CD8-positive, alpha-beta memory T cell (primary cell): Measurements from ENCODE around the gene MICAL3. TPM values are rescaled to one million over a fixed set of nuclear protein-coding genes. Genes with fewer than 3 reads are reported as not detected.
"Not testable (repeated sequence)": the region's sequence is repeated elsewhere in the genome, so short reads cannot be mapped to it uniquely, and the experiment has no call there.

Source experiments
- CTCF ChIA-PET: fragments of 350-600 bp; sonication (Branson Sonifier 250); formaldehyde crosslinking; loops from one replicate; lab custom pipeline; 2021; ENCODE audit warnings: antibody characterized with exemption; lab: Charles Lee
- POLR2A ChIA-PET: fragments of 350-600 bp; sonication (Branson Sonifier 250); formaldehyde crosslinking; loops from one replicate; lab custom pipeline; 2021; ENCODE audit warnings: antibody characterized with exemption; lab: Charles Lee
- DNase-seq, 5 donors: peaks; one replicate each; pipeline versions ENCODE4 v3.0.0 to v3.0.0-alpha.2; 2020 to 2022; ENCODE audit warnings: mixed read lengths in 1 of 5
- H3K27ac ChIP-seq: one replicate; pipeline ENCODE4 v1.7.0; 2013; ENCODE audit warnings: low read depth, mild to moderate bottlenecking, low read length, moderate library complexity
- H3K27me3 ChIP-seq: 2 replicates; pipeline ENCODE4 v1.7.0; 2013; ENCODE audit warnings: low read length, mild to moderate bottlenecking; ENCODE audit not compliant: insufficient read depth, poor library complexity, severe bottlenecking
- H3K36me3 ChIP-seq: 2 replicates; pipeline ENCODE4 v1.7.0; 2013; ENCODE audit warnings: mild to moderate bottlenecking, low read length, moderate library complexity; ENCODE audit not compliant: insufficient read depth
- H3K4me1 ChIP-seq: 2 replicates; pipeline ENCODE4 v1.7.0; 2013; ENCODE audit warnings: mild to moderate bottlenecking, low read length, moderate library complexity; ENCODE audit not compliant: insufficient read depth
- H3K4me3 ChIP-seq: 2 replicates; pipeline ENCODE4 v1.7.0; 2013; ENCODE audit warnings: mild to moderate bottlenecking, low read length
- H3K9me3 ChIP-seq: 2 replicates; pipeline ENCODE4 v1.7.0; 2013; ENCODE audit warnings: mild to moderate bottlenecking, low read length
- H3K27ac Mint-ChIP-seq, 8 donors: one replicate each; pipeline ENCODE4 v1.8.0; 2020 to 2021; ENCODE audit warnings: mixed read lengths in 8 of 8, mild to moderate bottlenecking in 6 of 8, inconsistent platforms in 3 of 8, moderate library complexity in 3 of 8
- H3K27me3 Mint-ChIP-seq, 2 donors: one replicate each; pipeline ENCODE4 v1.8.0; 2020 to 2021; ENCODE audit warnings: mixed read lengths in 2 of 2, mild to moderate bottlenecking in 1 of 2, moderate library complexity in 1 of 2
- H3K36me3 Mint-ChIP-seq, 3 donors: one replicate each; pipeline ENCODE4 v1.8.0; 2020 to 2021; ENCODE audit warnings: mixed read lengths in 3 of 3, inconsistent platforms in 1 of 3, mild to moderate bottlenecking in 1 of 3
- H3K4me1 Mint-ChIP-seq, 3 donors: one replicate each; pipeline ENCODE4 v1.8.0; 2020 to 2021; ENCODE audit warnings: mixed read lengths in 3 of 3, inconsistent platforms in 1 of 3, mild to moderate bottlenecking in 1 of 3
- H3K4me3 Mint-ChIP-seq, 7 donors: one replicate each; pipeline ENCODE4 v1.8.0; 2020 to 2021; ENCODE audit warnings: mixed read lengths in 7 of 7, mild to moderate bottlenecking in 6 of 7, moderate library complexity in 4 of 7, inconsistent platforms in 2 of 7
- H3K9me3 Mint-ChIP-seq, 5 donors: one replicate each; pipeline ENCODE4 v1.8.0; 2020 to 2022; ENCODE audit warnings: mixed read lengths in 5 of 5, mild to moderate bottlenecking in 3 of 5, moderate library complexity in 2 of 5, inconsistent platforms in 1 of 5
- polyA plus RNA-seq: library from polyadenylated mRNA; unstranded; fragments of 300-500 nt; fragmentation: Illumina TruSeq; gene quantifications from one replicate; pipeline ENCODE4 v1.2.3, GENCODE V29; 2021
- total RNA-seq, 2 experiments: library from RNA; stranded (reverse); gene quantifications; one replicate each; pipeline ENCODE4 v1.2.3, GENCODE V29; 2021

MICAL3 gene
- total and polyA plus RNA-seq, 3 experiments from 2014 or later = 1.7 to 51.9 (median 51.7) TPM

DNA sequence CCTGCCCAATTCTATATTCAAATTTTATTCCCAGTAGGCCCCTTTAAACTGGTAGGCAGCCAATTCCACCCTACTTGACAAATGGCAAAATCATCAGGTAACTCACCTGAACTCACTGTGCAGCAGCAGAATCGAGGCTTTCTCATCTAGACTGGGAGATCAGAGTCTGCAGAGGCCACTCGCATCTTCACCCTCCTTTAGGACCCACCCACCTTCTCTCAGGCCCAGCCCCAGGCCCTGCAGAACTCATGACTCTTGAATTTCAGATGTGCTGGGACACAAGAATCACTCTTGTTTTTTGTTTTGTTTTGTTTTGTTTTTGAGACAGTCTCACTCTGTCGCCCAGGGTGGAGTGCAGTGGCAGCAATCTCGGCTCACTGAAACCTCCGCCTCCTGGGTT is 38.8 kb downstream of the MICAL3 start:
- peaks cover 0 to 1% (median 1%) of the 10 kb centered on the region in 3 donors for H3K36me3 Mint-ChIP-seq
- POLR2A ChIA-PET = no interaction called here
- H3K9me3 ChIP-seq = no peaks in the 10 kb centered on the region
- CTCF ChIA-PET = no interaction called here
- no peak overlapping the region for H3K4me3 ChIP-seq
- no peak overlapping the region for H3K27ac ChIP-seq
- peaks cover 0 to 5% of the 10 kb centered on the region in 2 donors for H3K27me3 Mint-ChIP-seq
- no peaks in the 10 kb centered on the region for H3K9me3 Mint-ChIP-seq
- peaks cover 5% of the 10 kb centered on the region for H3K4me1 ChIP-seq
- H3K27me3 ChIP-seq = no peaks in the 10 kb centered on the region
- DNase-seq = no peak
- peaks cover 42 to 85% (median 71%) of the 10 kb centered on the region in 3 donors for H3K4me1 Mint-ChIP-seq
- H3K4me3 Mint-ChIP-seq = peak overlapping the region in 1 of 7 donors; percentile 28
- no peaks in the 10 kb centered on the region for H3K36me3 ChIP-seq
- H3K27ac Mint-ChIP-seq = peak overlapping the region; percentile 4 to 96 (median 41)

DNA sequence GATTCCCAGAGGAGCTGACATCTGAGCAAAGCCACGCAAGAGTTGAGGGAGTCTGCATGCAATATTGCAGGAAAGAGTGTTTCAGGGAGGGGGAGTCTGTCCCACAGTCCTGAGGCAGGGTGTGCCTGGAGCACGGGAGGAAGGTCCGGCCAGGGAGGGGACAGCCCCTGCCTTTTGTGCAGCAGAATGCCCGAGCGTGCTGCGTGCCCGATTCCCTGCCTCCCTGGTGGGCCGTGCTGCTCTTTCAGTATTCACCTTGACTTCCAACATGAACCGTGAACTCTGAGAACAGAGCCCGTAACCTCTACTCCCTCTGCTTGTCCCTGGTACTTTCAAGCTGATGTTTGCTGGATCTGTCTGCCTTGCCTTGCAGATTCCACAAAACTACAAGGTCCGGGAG is 39.3 kb downstream of the MICAL3 start:
- H3K36me3 ChIP-seq, H3K9me3 ChIP-seq, POLR2A ChIA-PET, H3K27me3 ChIP-seq, H3K27ac ChIP-seq, H3K27me3 Mint-ChIP-seq, H3K4me3 Mint-ChIP-seq, H3K36me3 Mint-ChIP-seq, H3K4me3 ChIP-seq, CTCF ChIA-PET, DNase-seq, H3K9me3 Mint-ChIP-seq: not testable (repeated sequence)
- peaks cover 10% of the 10 kb centered on the region for H3K4me1 ChIP-seq
- Mint-ChIP-seq H3K27ac (peak overlapping the region in 7 of 8 donors; percentile 14 to 96 (median 46)), H3K4me1 (peaks cover 48 to 85% (median 74%) of the 10 kb centered on the region in 3 donors)

DNA sequence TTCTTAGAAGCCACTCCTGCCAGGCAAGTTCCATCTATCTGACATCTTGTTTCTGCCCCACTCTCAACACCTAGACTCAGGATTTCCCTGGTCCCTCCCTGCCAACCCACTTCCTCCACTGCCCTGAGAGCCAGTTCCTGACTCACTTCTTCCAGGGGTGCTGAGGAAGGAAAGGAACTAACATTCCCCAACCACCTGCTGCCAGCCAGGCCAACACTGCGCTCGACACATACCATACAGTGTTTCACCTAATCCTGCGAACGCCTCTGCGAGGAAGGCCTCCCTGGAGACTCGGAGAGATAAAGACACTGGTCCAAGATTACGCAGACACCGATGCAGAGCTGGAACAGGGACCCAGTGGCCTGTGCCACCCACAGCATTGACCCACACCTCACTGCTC is 40.2 kb downstream of the MICAL3 start:
- no peak overlapping the region for H3K4me3 Mint-ChIP-seq
- H3K36me3 Mint-ChIP-seq = peaks cover 0 to 1% (median 0%) of the 10 kb centered on the region in 3 donors
- Histone ChIP-seq H3K4me3 (no peak overlapping the region), H3K9me3 (no peaks in the 10 kb centered on the region), H3K4me1 (peaks cover 18% of the 10 kb centered on the region), H3K27ac (no peak overlapping the region), H3K36me3 (no peaks in the 10 kb centered on the region), H3K27me3 (no peaks in the 10 kb centered on the region)
- no peaks in the 10 kb centered on the region for H3K9me3 Mint-ChIP-seq
- peaks cover 43 to 78% (median 67%) of the 10 kb centered on the region in 3 donors for H3K4me1 Mint-ChIP-seq
- ChIA-PET CTCF (no interaction called here), POLR2A (no interaction called here)
- peak overlapping the region in 6 of 8 donors; percentile 35 to 93 (median 42) for H3K27ac Mint-ChIP-seq
- no peak for DNase-seq
- peaks cover 0 to 8% of the 10 kb centered on the region in 2 donors for H3K27me3 Mint-ChIP-seq

DNA sequence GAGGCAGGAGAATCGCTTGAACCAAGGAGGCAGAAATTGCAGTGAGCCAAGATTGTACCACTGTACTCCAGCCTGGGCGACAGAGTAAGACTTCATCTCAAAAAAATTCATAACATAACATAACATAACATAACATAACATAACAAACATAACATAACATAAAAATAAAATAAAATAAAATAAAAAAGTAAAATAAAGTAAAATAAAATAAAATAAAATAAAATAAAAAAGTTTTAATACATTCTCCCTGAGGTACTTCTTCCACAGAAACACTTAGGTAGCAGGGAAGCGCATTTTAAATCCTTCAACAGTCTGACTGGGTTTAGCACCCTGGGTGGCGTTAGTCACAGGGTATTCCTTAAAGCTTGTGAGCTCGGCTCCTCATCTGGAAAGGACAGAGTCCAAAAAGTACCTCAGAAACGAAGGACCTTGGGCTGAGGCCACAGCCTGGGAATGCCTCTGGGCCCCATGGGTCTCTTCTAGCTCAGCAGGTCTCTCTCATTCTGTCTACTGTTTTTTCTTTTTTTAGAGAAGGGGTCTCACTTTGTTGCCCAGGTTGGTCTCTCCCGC is 41.7 kb downstream of the MICAL3 start:
- CTCF ChIA-PET = no interaction called here

DNA sequence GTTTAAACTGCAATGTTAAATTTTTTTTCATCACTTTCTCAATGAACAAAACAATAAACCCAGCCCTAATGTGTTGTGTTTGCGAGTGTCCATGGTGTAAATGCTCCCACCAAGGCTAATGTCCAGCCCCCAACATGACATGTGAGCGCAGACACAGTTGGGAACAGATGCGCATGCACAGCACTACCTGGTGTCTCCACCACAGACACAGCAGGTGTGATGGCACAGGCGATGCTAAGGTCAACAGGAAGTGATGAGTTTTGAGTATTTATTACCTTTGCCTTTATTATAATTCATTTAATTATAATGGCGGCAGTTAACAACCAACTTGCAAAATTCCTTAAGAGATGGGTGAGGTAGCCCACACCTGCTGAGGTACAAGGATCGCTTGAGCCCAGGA is 42.9 kb downstream of the MICAL3 start:
- Mint-ChIP-seq H3K27ac (peak overlapping the region; percentile 25 to 83 (median 76)), H3K27me3 (peaks cover 0 to 8% of the 10 kb centered on the region in 2 donors), H3K4me3 (peak overlapping the region in 1 of 7 donors; percentile 19), H3K36me3 (peaks cover 0 to 1% (median 0%) of the 10 kb centered on the region in 3 donors), H3K9me3 (no peaks in the 10 kb centered on the region), H3K4me1 (peaks cover 43 to 60% (median 45%) of the 10 kb centered on the region in 3 donors)
- Histone ChIP-seq H3K36me3 (no peaks in the 10 kb centered on the region), H3K9me3 (no peaks in the 10 kb centered on the region), H3K27me3 (no peaks in the 10 kb centered on the region), H3K4me3 (no peak overlapping the region), H3K4me1 (peaks cover 18% of the 10 kb centered on the region), H3K27ac (no peak overlapping the region)
- POLR2A ChIA-PET = no interaction called here
- CTCF ChIA-PET = no interaction called here
- DNase-seq = no peak

More for the DNA sequence above, 41.7 kb downstream of the MICAL3 start:
- H3K9me3 Mint-ChIP-seq = no peaks in the 10 kb centered on the region
- Histone ChIP-seq H3K27me3 (no peaks in the 10 kb centered on the region), H3K4me1 (peaks cover 18% of the 10 kb centered on the region), H3K9me3 (no peaks in the 10 kb centered on the region), H3K4me3 (no peak overlapping the region), H3K27ac (no peak overlapping the region), H3K36me3 (no peaks in the 10 kb centered on the region)
- peak overlapping the region in 6 of 8 donors; percentile 1 to 81 (median 69) for H3K27ac Mint-ChIP-seq
- DNase-seq = no peak
- peaks cover 0 to 1% (median 1%) of the 10 kb centered on the region in 3 donors for H3K36me3 Mint-ChIP-seq
- H3K4me1 Mint-ChIP-seq = peaks cover 41 to 71% (median 56%) of the 10 kb centered on the region in 3 donors
- H3K4me3 Mint-ChIP-seq = no peak overlapping the region
- peaks cover 0 to 8% of the 10 kb centered on the region in 2 donors for H3K27me3 Mint-ChIP-seq
- POLR2A ChIA-PET = no interaction called here

DNA sequence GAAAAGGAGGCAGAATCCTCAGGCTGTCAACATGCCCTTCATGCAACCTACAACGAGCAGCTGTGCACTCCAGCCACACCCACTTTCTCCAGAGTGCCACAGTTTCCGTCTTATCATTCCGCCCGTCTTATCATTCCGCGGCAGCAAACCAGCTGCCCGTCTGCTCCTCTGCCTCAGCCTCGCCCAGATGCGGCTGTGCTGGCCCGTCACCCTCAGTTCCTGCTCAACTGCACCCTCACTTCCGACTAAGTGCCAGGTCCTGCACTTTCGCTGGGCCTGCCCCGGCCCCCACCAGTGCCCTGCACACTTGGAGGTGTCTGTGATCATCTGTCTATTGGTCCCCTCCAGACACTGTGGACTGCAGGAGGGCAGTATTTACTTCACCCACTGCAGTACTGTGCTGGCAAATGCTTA is 43.7 kb downstream of the MICAL3 start:
- H3K4me1 ChIP-seq = peaks cover 18% of the 10 kb centered on the region
- H3K27me3 ChIP-seq = no peaks in the 10 kb centered on the region
- Mint-ChIP-seq H3K36me3 (peaks cover 0 to 1% (median 0%) of the 10 kb centered on the region in 3 donors), H3K4me3 (peak overlapping the region in 6 of 7 donors; percentile 19 to 84 (median 76)), H3K27ac (peak overlapping the region; percentile 19 to 95 (median 84)), H3K4me1 (peaks cover 43 to 57% (median 44%) of the 10 kb centered on the region in 3 donors), H3K9me3 (no peaks in the 10 kb centered on the region), H3K27me3 (peaks cover 0 to 8% of the 10 kb centered on the region in 2 donors)
- H3K9me3 ChIP-seq = no peaks in the 10 kb centered on the region
- DNase-seq = peak in 4 of 5 donors; percentile 17 to 53 (median 26)
- H3K4me3 ChIP-seq = peak overlapping the region; percentile 52
- ChIA-PET CTCF (no interaction called here), POLR2A (no interaction called here)
- no peak overlapping the region for H3K27ac ChIP-seq
- H3K36me3 ChIP-seq = no peaks in the 10 kb centered on the region

DNA sequence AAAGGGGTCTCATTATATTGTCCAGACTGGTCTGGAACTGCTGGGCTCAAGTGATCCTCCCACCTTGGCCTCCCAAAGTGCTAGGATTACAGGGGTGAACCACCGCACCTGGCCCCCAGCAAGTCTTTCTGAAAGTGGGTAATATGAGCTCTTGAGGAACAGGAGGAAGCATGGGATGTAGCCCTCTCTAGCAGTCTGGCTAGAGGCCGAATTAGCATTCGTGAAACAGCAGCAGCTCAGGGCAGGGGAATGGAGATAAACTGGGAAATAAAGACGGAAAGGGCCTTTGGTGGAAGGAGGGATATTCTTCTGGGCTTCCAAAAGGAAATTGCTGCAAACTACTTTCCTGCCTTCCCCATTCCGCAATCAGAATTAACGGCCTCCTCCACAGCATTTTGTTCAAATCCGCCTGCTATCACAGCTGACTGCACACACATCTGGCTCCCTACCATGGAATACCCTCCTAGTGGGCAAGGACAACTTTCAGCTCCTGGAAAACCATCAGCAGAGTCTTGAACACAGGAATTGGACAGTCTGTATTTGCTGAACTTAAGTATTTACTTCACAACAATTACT is 44.3 kb downstream of the MICAL3 start:
- H3K27ac Mint-ChIP-seq = peak overlapping the region; percentile 52 to 95 (median 84)
- H3K4me3 Mint-ChIP-seq = peak overlapping the region in 6 of 7 donors; percentile 23 to 84 (median 76)

DNA sequence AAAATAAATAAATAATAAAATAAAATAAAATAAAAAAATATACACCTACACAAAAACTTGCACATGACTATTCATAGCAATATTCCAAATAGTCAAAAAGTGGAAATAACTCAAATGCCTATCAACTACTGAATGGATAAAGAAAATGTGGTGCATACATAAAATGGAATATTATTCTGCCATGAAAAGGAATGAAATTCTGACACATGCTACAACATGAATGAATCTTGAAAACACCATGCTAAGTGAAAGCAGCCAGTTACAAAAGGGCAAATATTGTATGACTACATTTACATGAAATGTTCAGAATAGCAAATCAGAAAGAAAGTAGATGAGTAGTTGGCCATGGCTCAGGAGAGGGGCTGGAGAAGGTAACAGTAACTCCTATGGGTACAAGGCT is 46.3 kb downstream of the MICAL3 start:
- Mint-ChIP-seq H3K36me3 (peaks cover 0 to 8% (median 1%) of the 10 kb centered on the region in 3 donors), H3K4me3 (no peak overlapping the region), H3K9me3 (no peaks in the 10 kb centered on the region), H3K27ac (peak overlapping the region in 3 of 8 donors; percentile 27 to 66 (median 51)), H3K4me1 (peaks cover 19 to 40% (median 23%) of the 10 kb centered on the region in 3 donors), H3K27me3 (peaks cover 0 to 5% of the 10 kb centered on the region in 2 donors)
- Histone ChIP-seq H3K27me3 (no peaks in the 10 kb centered on the region), H3K27ac (no peak overlapping the region), H3K4me1 (peaks cover 18% of the 10 kb centered on the region), H3K36me3 (no peaks in the 10 kb centered on the region), H3K9me3 (no peaks in the 10 kb centered on the region), H3K4me3 (no peak overlapping the region)
- ChIA-PET POLR2A (no interaction called here), CTCF (no interaction called here)
- DNase-seq = no peak

More for the DNA sequence above, 44.3 kb downstream of the MICAL3 start:
- Histone ChIP-seq H3K4me3 (peak overlapping the region; percentile 52), H3K9me3 (no peaks in the 10 kb centered on the region), H3K27me3 (no peaks in the 10 kb centered on the region), H3K27ac (peak overlapping the region; percentile 39), H3K36me3 (no peaks in the 10 kb centered on the region), H3K4me1 (peaks cover 18% of the 10 kb centered on the region)
- POLR2A ChIA-PET = interaction anchor here (0.9 kb wide), 1 partner anchor 20 kb away, joined by 3 read pairs; no protein-coding TSS in a partner anchor
- no peak for DNase-seq
- H3K36me3 Mint-ChIP-seq = peaks cover 0 to 1% (median 0%) of the 10 kb centered on the region in 3 donors
- CTCF ChIA-PET = no interaction called here
- H3K4me1 Mint-ChIP-seq = peaks cover 38 to 56% (median 39%) of the 10 kb centered on the region in 3 donors
- H3K9me3 Mint-ChIP-seq = no peaks in the 10 kb centered on the region
- H3K27me3 Mint-ChIP-seq = peaks cover 0 to 5% of the 10 kb centered on the region in 2 donors
